ENCODE data around the gene OGFOD3.
"Not testable (repeated sequence)": the region's sequence is repeated elsewhere in the genome, so short reads cannot be mapped to it uniquely, and the experiment has no call there.

Gene OGFOD3

GRCh38 chr17:82419540-82419939, 1.2 kb upstream of the OGFOD3 start:
- no peak for TF ChIP-seq POU2F2 (IDR thresholded peaks at IDR 0.05; ENCODE audit: low read depth, low read length)
- no peak for TF ChIP-seq POLR2A (IDR thresholded peaks at IDR 0.05; ENCODE audit: low read depth, low read length)
- no peak for TF ChIP-seq TAF1 (IDR thresholded peaks at IDR 0.05; ENCODE audit: low read depth, low read length)
- TF ChIP-seq SPI1 (IDR thresholded peaks at IDR 0.05; ENCODE audit: low read depth, low read length): no peak
- TF ChIP-seq PAX5 (IDR thresholded peaks at IDR 0.05; ENCODE audit: insufficient read depth, low read length, severe bottlenecking): no peak
- no peak for DNase-seq (ENCODE audit: insufficient read length, low spot score)
- FAIRE-seq: no peak

DNA sequence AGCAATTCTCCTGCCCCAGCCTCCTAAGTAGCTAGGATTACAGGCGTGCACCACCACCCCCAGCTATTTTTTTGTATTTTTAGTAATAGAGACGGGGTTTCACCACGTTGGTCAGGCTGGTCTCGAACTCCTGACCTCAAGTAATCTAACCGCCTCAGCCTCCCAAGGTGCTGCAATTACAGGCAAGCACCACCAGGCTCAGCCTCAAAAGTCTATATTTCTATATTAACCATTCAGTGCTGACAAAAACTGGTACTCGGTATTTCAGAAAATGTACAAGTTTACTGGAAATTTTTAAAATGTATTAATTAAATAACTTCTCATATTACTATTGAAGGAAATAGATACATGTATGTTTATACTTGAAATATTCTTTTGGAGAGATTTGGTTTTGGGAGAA, 1.6 kb downstream of the OGFOD3 start:
- no peak for FAIRE-seq
- DNase-seq (ENCODE audit: insufficient read length, low spot score): no peak
- TF ChIP-seq SPI1 (IDR thresholded peaks at IDR 0.05; ENCODE audit: low read depth, low read length): no peak
- TF ChIP-seq POU2F2 (IDR thresholded peaks at IDR 0.05; ENCODE audit: low read depth, low read length): no peak
- TF ChIP-seq PAX5 (IDR thresholded peaks at IDR 0.05; ENCODE audit: insufficient read depth, low read length, severe bottlenecking): no peak
- TF ChIP-seq POLR2A (IDR thresholded peaks at IDR 0.05; ENCODE audit: low read depth, low read length): no peak
- TF ChIP-seq TAF1 (IDR thresholded peaks at IDR 0.05; ENCODE audit: low read depth, low read length): no peak
- no peak for TF ChIP-seq POLR2AphosphoS5 (IDR thresholded peaks at IDR 0.05; ENCODE audit: low read depth, low read length)

DNA sequence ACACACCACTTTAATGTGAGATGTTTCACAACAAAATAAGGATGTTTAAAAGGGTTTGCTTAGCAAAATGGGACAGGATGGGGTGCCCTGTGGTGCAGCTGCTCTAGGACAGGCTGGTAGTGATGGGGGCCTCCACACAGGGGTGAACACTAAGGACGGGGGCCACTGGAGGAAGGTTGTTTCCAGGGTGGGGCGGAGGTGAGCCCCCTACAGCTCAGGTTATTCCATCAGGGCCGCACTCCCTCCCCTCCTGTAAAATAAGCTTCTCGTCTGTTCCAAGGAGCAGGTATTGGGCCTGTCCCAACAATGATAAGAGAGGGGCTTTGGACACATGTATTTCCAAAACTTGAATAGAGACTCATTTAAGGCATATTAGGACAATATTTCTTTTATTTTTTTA, 2.1 kb downstream of the OGFOD3 start:
- TF ChIP-seq POU2F2 (IDR thresholded peaks at IDR 0.05; ENCODE audit: low read depth, low read length) (no peak), SPI1 (IDR thresholded peaks at IDR 0.05; ENCODE audit: low read depth, low read length) (no peak), POLR2A (IDR thresholded peaks at IDR 0.05; ENCODE audit: low read depth, low read length) (no peak), PAX5 (IDR thresholded peaks at IDR 0.05; ENCODE audit: insufficient read depth, low read length, severe bottlenecking) (no peak), TAF1 (IDR thresholded peaks at IDR 0.05; ENCODE audit: low read depth, low read length) (no peak), POLR2AphosphoS5 (IDR thresholded peaks at IDR 0.05; ENCODE audit: low read depth, low read length) (no peak)
- DNase-seq (ENCODE audit: insufficient read length, low spot score) (no peak), FAIRE-seq (no peak)

- DNase-seq (ENCODE audit: insufficient read length, low spot score): no peak
- TF ChIP-seq POU2F2 (IDR thresholded peaks at IDR 0.05; ENCODE audit: low read depth, low read length) (no peak), PAX5 (IDR thresholded peaks at IDR 0.05; ENCODE audit: insufficient read depth, low read length, severe bottlenecking) (no peak), SPI1 (IDR thresholded peaks at IDR 0.05; ENCODE audit: low read depth, low read length) (no peak), POLR2AphosphoS5 (IDR thresholded peaks at IDR 0.05; ENCODE audit: low read depth, low read length) (no peak), TAF1 (IDR thresholded peaks at IDR 0.05; ENCODE audit: low read depth, low read length) (no peak), POLR2A (IDR thresholded peaks at IDR 0.05; ENCODE audit: low read depth, low read length) (no peak)
- FAIRE-seq: no peak
These were observed 2.6 kb downstream of the OGFOD3 start for GRCh38 chr17:82415786-82416185.

DNA sequence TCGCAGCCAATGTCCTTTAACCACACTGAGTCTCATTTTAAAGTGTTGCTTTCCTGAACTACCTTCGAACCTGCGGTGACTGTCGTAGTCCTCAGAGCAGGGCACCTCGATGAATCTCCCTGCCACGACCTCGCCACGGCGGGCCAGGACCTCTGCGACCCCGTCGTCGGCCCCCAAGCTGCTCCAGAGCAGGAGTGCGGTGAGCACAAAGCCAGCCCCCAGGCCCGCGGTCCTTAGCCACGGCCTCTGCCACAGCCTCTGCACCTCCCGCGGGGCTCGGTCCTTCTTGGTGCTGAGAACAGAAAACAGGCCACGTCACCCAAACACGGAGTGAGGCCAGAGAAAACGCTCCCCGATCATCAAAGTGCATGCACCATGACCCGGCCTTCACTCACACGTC, 3.0 kb downstream of the OGFOD3 start:
- no peak for FAIRE-seq
- no peak for TF ChIP-seq SPI1 (IDR thresholded peaks at IDR 0.05; ENCODE audit: low read depth, low read length)
- no peak for TF ChIP-seq POU2F2 (IDR thresholded peaks at IDR 0.05; ENCODE audit: low read depth, low read length)
- TF ChIP-seq POLR2AphosphoS5 (IDR thresholded peaks at IDR 0.05; ENCODE audit: low read depth, low read length): no peak
- no peak for TF ChIP-seq TAF1 (IDR thresholded peaks at IDR 0.05; ENCODE audit: low read depth, low read length)
- TF ChIP-seq POLR2A (IDR thresholded peaks at IDR 0.05; ENCODE audit: low read depth, low read length): no peak
- no peak for TF ChIP-seq PAX5 (IDR thresholded peaks at IDR 0.05; ENCODE audit: insufficient read depth, low read length, severe bottlenecking)
- no peak for DNase-seq (ENCODE audit: insufficient read length, low spot score)

GRCh38 chr17:82414548-82415281, 3.7 kb downstream of the OGFOD3 start:
- FAIRE-seq (no peak), DNase-seq (ENCODE audit: insufficient read length, low spot score) (peak; percentile 68)
- TF ChIP-seq TAF1 (IDR thresholded peaks at IDR 0.05; ENCODE audit: low read depth, low read length) (no peak), POLR2AphosphoS5 (IDR thresholded peaks at IDR 0.05; ENCODE audit: low read depth, low read length) (no peak), POU2F2 (IDR thresholded peaks at IDR 0.05; ENCODE audit: low read depth, low read length) (no peak), POLR2A (IDR thresholded peaks at IDR 0.05; ENCODE audit: low read depth, low read length) (no peak), PAX5 (IDR thresholded peaks at IDR 0.05; ENCODE audit: insufficient read depth, low read length, severe bottlenecking) (no peak), SPI1 (IDR thresholded peaks at IDR 0.05; ENCODE audit: low read depth, low read length) (no peak)

DNA sequence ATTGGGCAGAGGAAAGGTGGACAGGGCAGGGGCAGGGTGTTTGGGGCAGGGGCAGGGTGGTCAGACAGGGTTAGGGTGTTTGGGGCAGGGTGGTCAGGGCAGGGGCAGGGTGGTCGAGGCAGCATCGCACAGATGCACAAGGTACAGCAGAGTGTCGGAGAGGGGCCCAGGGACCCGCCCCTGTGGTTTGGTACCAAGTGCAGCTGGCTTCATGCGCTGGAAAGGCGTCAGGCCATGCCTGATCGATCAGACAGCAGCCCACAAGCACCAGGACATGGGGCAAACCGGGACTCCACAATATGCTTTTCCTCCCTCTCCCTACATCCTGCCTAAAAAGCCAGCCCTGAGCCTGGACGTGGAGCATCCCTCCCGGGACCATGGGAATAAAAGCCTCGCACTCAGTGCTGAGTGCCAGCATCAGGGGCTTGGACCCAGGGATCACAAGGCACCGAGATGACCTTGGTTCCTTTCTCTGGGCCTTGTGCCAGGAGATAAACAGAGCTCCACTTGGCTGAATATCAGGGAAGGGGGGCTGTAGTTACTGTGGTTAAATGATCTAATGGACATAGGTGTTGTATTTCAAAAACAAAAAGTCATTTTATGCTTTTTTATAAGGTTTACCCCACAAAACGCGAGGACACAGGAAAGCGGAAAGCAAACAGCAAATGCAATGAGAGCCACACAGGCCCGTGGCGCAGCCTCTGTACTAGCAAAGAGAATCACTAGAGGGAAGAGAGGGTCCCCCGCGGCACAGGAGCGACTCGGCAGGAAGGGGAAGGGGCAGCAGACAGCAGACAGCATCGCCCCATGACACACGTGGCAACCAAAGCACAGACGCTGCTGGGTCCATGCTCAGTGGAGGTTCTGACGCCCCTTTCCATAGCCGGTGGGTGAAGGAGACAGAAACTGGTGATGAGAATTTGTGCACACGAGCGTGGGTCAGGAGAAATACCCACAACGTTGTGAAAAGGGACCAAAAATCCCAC, 5.6 kb downstream of the OGFOD3 start:
- FAIRE-seq: no peak

GRCh38 chr17:82412081-82412480, 6.3 kb downstream of the OGFOD3 start:
- DNase-seq (ENCODE audit: insufficient read length, low spot score); FAIRE-seq: not testable (repeated sequence)

More for the DNA sequence above, 5.6 kb downstream of the OGFOD3 start:
- TF ChIP-seq POLR2A (IDR thresholded peaks at IDR 0.05; ENCODE audit: low read depth, low read length) (no peak), SPI1 (IDR thresholded peaks at IDR 0.05; ENCODE audit: low read depth, low read length) (no peak), PAX5 (IDR thresholded peaks at IDR 0.05; ENCODE audit: insufficient read depth, low read length, severe bottlenecking) (no peak), TAF1 (IDR thresholded peaks at IDR 0.05; ENCODE audit: low read depth, low read length) (no peak), POU2F2 (IDR thresholded peaks at IDR 0.05; ENCODE audit: low read depth, low read length) (no peak), POLR2AphosphoS5 (IDR thresholded peaks at IDR 0.05; ENCODE audit: low read depth, low read length) (no peak)
- DNase-seq (ENCODE audit: insufficient read length, low spot score): no peak

GRCh38 chr17:82411396-82412053, 6.9 kb downstream of the OGFOD3 start:
- no peak for DNase-seq (ENCODE audit: insufficient read length, low spot score)
- TF ChIP-seq SPI1 (IDR thresholded peaks at IDR 0.05; ENCODE audit: low read depth, low read length) (no peak), POLR2A (IDR thresholded peaks at IDR 0.05; ENCODE audit: low read depth, low read length) (no peak), PAX5 (IDR thresholded peaks at IDR 0.05; ENCODE audit: insufficient read depth, low read length, severe bottlenecking) (no peak), POU2F2 (IDR thresholded peaks at IDR 0.05; ENCODE audit: low read depth, low read length) (no peak), POLR2AphosphoS5 (IDR thresholded peaks at IDR 0.05; ENCODE audit: low read depth, low read length) (no peak), TAF1 (IDR thresholded peaks at IDR 0.05; ENCODE audit: low read depth, low read length) (no peak)
- FAIRE-seq: no peak

Measured in GM12891 (cell line).